Measurements from ENCODE around the gene SLC25A18.

- TF ChIP-seq CTCF (IDR thresholded peaks at IDR 0.05) (no peak), POLR2A (IDR thresholded peaks at IDR 0.05) (no peak)
These were observed 20.8 kb upstream of the SLC25A18 start for GRCh38 chr22:17542452-17542851.
